MM.1S (cell line): ENCODE data around the gene SIRPG.

Experiments
- EZH2 ChIP-seq: fragments of 300-600 bp; sonication (generic); optimal IDR thresholded peaks from 2 replicates; pipeline ENCODE3; 2017; ENCODE audit warnings: low read depth, mild to moderate bottlenecking, antibody characterized with exemption, low read length, mixed read lengths
- EZH2phosphoT487 ChIP-seq: fragments of 300-600 bp; sonication (generic); IDR thresholded peaks from 2 replicates; pipeline ENCODE4 v1.6.1; 2018; ENCODE audit warnings: antibody characterized with exemption, low read length

DNA sequence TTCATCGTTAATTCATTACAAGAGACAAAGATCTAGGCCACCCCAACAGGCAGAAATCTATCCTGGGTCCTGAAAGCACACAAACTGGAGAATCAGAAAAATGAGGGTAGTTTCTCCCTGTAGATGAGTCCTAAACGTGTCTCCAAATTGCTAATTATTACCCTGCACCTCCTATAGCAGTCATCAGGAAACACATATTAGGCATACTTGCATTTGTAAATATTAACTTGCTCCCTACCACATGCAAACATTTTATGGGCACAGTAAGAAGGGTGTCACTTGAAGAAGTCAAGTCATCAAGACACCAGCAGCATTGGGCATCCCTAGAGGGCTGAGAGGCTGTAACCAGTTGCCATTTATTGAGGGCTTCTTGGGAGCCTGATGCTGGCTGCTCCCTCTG lies 19.8 kb downstream of the SIRPG start:
- TF ChIP-seq EZH2phosphoT487 = no peak
- no peak for TF ChIP-seq EZH2
